GOT3 (cell line): ENCODE data around the gene TXLNG.

Source experiments
- DNase-seq: peaks from one replicate; lab custom pipeline; 2025; ENCODE audit warnings: mixed read lengths; lab: John Stamatoyannopoulos, UW

Gene TXLNG

GRCh38 chrX:16874458-16875095 lies 88.3 kb downstream of the TXLNG start:
- no peak for DNase-seq

GRCh38 chrX:16876696-16877095 lies 90.4 kb downstream of the TXLNG start:
- DNase-seq: no peak

- no peak for DNase-seq
Observed at GRCh38 chrX:16882169-16882568, 95.9 kb downstream of the TXLNG start.

GRCh38 chrX:16882702-16883486 lies 96.6 kb downstream of the TXLNG start:
- DNase-seq: peak; percentile 39

- DNase-seq: no peak
Observed at GRCh38 chrX:16883487-16883804, 97.2 kb downstream of the TXLNG start.

GRCh38 chrX:16885628-16886027 lies 99.4 kb downstream of the TXLNG start:
- no peak for DNase-seq

GRCh38 chrX:16892504-16893362 lies 106.5 kb downstream of the TXLNG start:
- DNase-seq: peak; percentile 18
